HepG2 (cell line): Measurements from ENCODE around the gene PKNOX2.

Source experiments
- CSRNP2 ChIP-seq: sonication (generic); formaldehyde crosslinking; conservative IDR thresholded peaks from 2 replicates; pipeline ENCODE4 v1.8.0; 2022; ENCODE audit warnings: low read depth, missing genetic modification reagents
- MED1 ChIP-seq: sonication (generic); formaldehyde crosslinking; IDR thresholded peaks from 2 replicates; pipeline ENCODE4 v1.4.0; 2020; ENCODE audit warnings: missing genetic modification reagents
- SCMH1 ChIP-seq: sonication (generic); formaldehyde crosslinking; IDR thresholded peaks from 2 replicates; pipeline ENCODE4 v1.9.0; 2021; ENCODE audit warnings: missing genetic modification reagents, mild to moderate bottlenecking, borderline replicate concordance
- TARDBP ChIP-seq: sonication (generic); formaldehyde crosslinking; IDR thresholded peaks from 2 replicates; pipeline ENCODE4 v1.8.0; 2022; ENCODE audit warnings: mild to moderate bottlenecking, missing genetic modification reagents
- YY1 ChIP-seq: IDR thresholded peaks from 2 replicates; pipeline ENCODE4 v1.6.1; 2011; ENCODE audit warnings: low read length, low read depth, moderate library complexity, mild to moderate bottlenecking; ENCODE audit not compliant: insufficient read depth, insufficient replicate concordance
- ZBTB10 ChIP-seq: sonication (generic); formaldehyde crosslinking; IDR thresholded peaks from 2 replicates; pipeline ENCODE4 v1.4.0; 2020; ENCODE audit warnings: missing genetic modification reagents, borderline replicate concordance
- ZFP1 ChIP-seq: IDR thresholded peaks from 2 replicates; pipeline ENCODE4 v1.6.1; 2016
- ZNF101 ChIP-seq: sonication (generic); formaldehyde crosslinking; IDR thresholded peaks from 2 replicates; pipeline ENCODE4 v1.4.0; 2020; ENCODE audit warnings: mild to moderate bottlenecking, low read depth, missing genetic modification reagents, borderline replicate concordance
- ZSCAN25 ChIP-seq: sonication (generic); formaldehyde crosslinking; IDR thresholded peaks from 2 replicates; pipeline ENCODE4 v1.8.0; 2022; ENCODE audit warnings: mild to moderate bottlenecking, missing genetic modification reagents

- TF ChIP-seq SCMH1 (CRISPR knock-in tag) (no peak), TARDBP (CRISPR knock-in tag) (no peak), YY1 (no peak), MED1 (CRISPR knock-in tag) (no peak), ZNF101 (CRISPR knock-in tag) (no peak), ZSCAN25 (CRISPR knock-in tag) (no peak), ZBTB10 (CRISPR knock-in tag) (no peak), CSRNP2 (no peak), ZFP1 (CRISPR knock-in tag) (no peak)
Observed at GRCh38 chr11:125124618-125124992, 39.9 kb upstream of the PKNOX2 start.
